ENCODE results near the gene RASAL3.

Gene RASAL3

GRCh38 chr19:15428956-15429824, 35.2 kb downstream of the RASAL3 start:
- Histone ChIP-seq H3K27ac (no peak overlapping the region), H3K9me3 (ENCODE audit: low read depth, low read length) (no peaks in the 10 kb centered on the region), H3K36me3 (ENCODE audit: insufficient read depth, low read length) (peaks cover 47% of the 10 kb centered on the region), H3K9ac (ENCODE audit: insufficient read length) (no peak overlapping the region), H3K4me3 (no peak overlapping the region)
- no peak for DNase-seq (ENCODE audit: low read depth, low spot score)
- TF ChIP-seq FOXP2 (optimal IDR thresholded peaks at IDR 0.05; ENCODE audit: control extremely low read depth, extremely low read length, insufficient read depth) (no peak), POLR2AphosphoS5 (IDR thresholded peaks at IDR 0.05; ENCODE audit: borderline replicate concordance, low read depth, low read length) (no peak), EZH2 (IDR thresholded peaks at IDR 0.05) (no peak)

GRCh38 chr19:15427991-15428471, 36.3 kb downstream of the RASAL3 start:
- no peak for DNase-seq (ENCODE audit: low read depth, low spot score)
- Histone ChIP-seq H3K36me3 (ENCODE audit: insufficient read depth, low read length) (peaks cover 59% of the 10 kb centered on the region), H3K9ac (ENCODE audit: insufficient read length) (no peak overlapping the region)

GRCh38 chr19:15427350-15427700, 37.0 kb downstream of the RASAL3 start:
- no peak for DNase-seq (ENCODE audit: low read depth, low spot score)
- Histone ChIP-seq H3K4me3 (no peak overlapping the region), H3K36me3 (ENCODE audit: insufficient read depth, low read length) (peaks cover 66% of the 10 kb centered on the region), H3K9ac (ENCODE audit: insufficient read length) (no peak overlapping the region), H3K9me3 (ENCODE audit: low read depth, low read length) (peaks cover 6% of the 10 kb centered on the region; the same call in 1 of the 2 replicates), H3K27ac (no peak overlapping the region)
- TF ChIP-seq POLR2AphosphoS5 (IDR thresholded peaks at IDR 0.05; ENCODE audit: borderline replicate concordance, low read depth, low read length), result no peak
- no peak for TF ChIP-seq EZH2 (IDR thresholded peaks at IDR 0.05)
- no peak for TF ChIP-seq FOXP2 (optimal IDR thresholded peaks at IDR 0.05; ENCODE audit: control extremely low read depth, extremely low read length, insufficient read depth)

More at GRCh38 chr19:15427991-15428471, 36.3 kb downstream of the RASAL3 start:
- TF ChIP-seq FOXP2 (optimal IDR thresholded peaks at IDR 0.05; ENCODE audit: control extremely low read depth, extremely low read length, insufficient read depth) (no peak), POLR2AphosphoS5 (IDR thresholded peaks at IDR 0.05; ENCODE audit: borderline replicate concordance, low read depth, low read length) (no peak), EZH2 (IDR thresholded peaks at IDR 0.05) (no peak)
- Histone ChIP-seq H3K4me3 (no peak overlapping the region), H3K27ac (no peak overlapping the region), H3K9me3 (ENCODE audit: low read depth, low read length) (peaks cover 6% of the 10 kb centered on the region; the same call in 1 of the 2 replicates)

GRCh38 chr19:15426485-15427349, 37.6 kb downstream of the RASAL3 start:
- no peak overlapping the region for H3K9ac ChIP-seq (ENCODE audit: insufficient read length)
- H3K36me3 ChIP-seq (ENCODE audit: insufficient read depth, low read length), result peaks cover 67% of the 10 kb centered on the region
- 0 out of 2 replicates have a peak overlapping the region, but pooled peaks have one; percentile 25 for H3K27ac ChIP-seq
- peaks cover 6% of the 10 kb centered on the region; the same call in 1 of the 2 replicates for H3K9me3 ChIP-seq (ENCODE audit: low read depth, low read length)
- no peak for TF ChIP-seq POLR2AphosphoS5 (IDR thresholded peaks at IDR 0.05; ENCODE audit: borderline replicate concordance, low read depth, low read length)
- TF ChIP-seq FOXP2 (optimal IDR thresholded peaks at IDR 0.05; ENCODE audit: control extremely low read depth, extremely low read length, insufficient read depth), result no peak
- TF ChIP-seq EZH2 (IDR thresholded peaks at IDR 0.05), result no peak
- no peak for DNase-seq (ENCODE audit: low read depth, low spot score)
- no peak overlapping the region for H3K4me3 ChIP-seq

GRCh38 chr19:15425321-15425950, 38.9 kb downstream of the RASAL3 start:
- no peak overlapping the region for H3K9ac ChIP-seq (ENCODE audit: insufficient read length)
- H3K4me3 ChIP-seq, result no peak overlapping the region
- H3K27ac ChIP-seq, result no peak overlapping the region
- peaks cover 60% of the 10 kb centered on the region for H3K36me3 ChIP-seq (ENCODE audit: insufficient read depth, low read length)
- peaks cover 6% of the 10 kb centered on the region; the same call in 1 of the 2 replicates for H3K9me3 ChIP-seq (ENCODE audit: low read depth, low read length)
- DNase-seq (ENCODE audit: low read depth, low spot score), result no peak
- TF ChIP-seq FOXP2 (optimal IDR thresholded peaks at IDR 0.05; ENCODE audit: control extremely low read depth, extremely low read length, insufficient read depth) (no peak), EZH2 (IDR thresholded peaks at IDR 0.05) (no peak), POLR2AphosphoS5 (IDR thresholded peaks at IDR 0.05; ENCODE audit: borderline replicate concordance, low read depth, low read length) (no peak)

GRCh38 chr19:15424692-15425272, 39.6 kb downstream of the RASAL3 start:
- Histone ChIP-seq H3K9me3 (ENCODE audit: low read depth, low read length) (peaks cover 6% of the 10 kb centered on the region; the same call in 1 of the 2 replicates), H3K9ac (ENCODE audit: insufficient read length) (no peak overlapping the region), H3K4me3 (no peak overlapping the region), H3K27ac (no peak overlapping the region), H3K36me3 (ENCODE audit: insufficient read depth, low read length) (peaks cover 60% of the 10 kb centered on the region)
- TF ChIP-seq FOXP2 (optimal IDR thresholded peaks at IDR 0.05; ENCODE audit: control extremely low read depth, extremely low read length, insufficient read depth) (no peak), EZH2 (IDR thresholded peaks at IDR 0.05) (no peak), POLR2AphosphoS5 (IDR thresholded peaks at IDR 0.05; ENCODE audit: borderline replicate concordance, low read depth, low read length) (no peak)
- DNase-seq (ENCODE audit: low read depth, low spot score), result no peak

- DNase-seq (ENCODE audit: low read depth, low spot score), result no peak
- no peak for TF ChIP-seq POLR2AphosphoS5 (IDR thresholded peaks at IDR 0.05; ENCODE audit: borderline replicate concordance, low read depth, low read length)
- no peak for TF ChIP-seq FOXP2 (optimal IDR thresholded peaks at IDR 0.05; ENCODE audit: control extremely low read depth, extremely low read length, insufficient read depth)
- peaks cover 6% of the 10 kb centered on the region; the same call in 1 of the 2 replicates for H3K9me3 ChIP-seq (ENCODE audit: low read depth, low read length)
- H3K36me3 ChIP-seq (ENCODE audit: insufficient read depth, low read length), result peaks cover 60% of the 10 kb centered on the region
- no peak overlapping the region for H3K9ac ChIP-seq (ENCODE audit: insufficient read length)
- no peak overlapping the region for H3K27ac ChIP-seq
- H3K4me3 ChIP-seq, result no peak overlapping the region
Observed at GRCh38 chr19:15424121-15424520, 40.2 kb downstream of the RASAL3 start.
